ENCODE measurements around the gene MSH5.
A peak's percentile ranks its signal among the peaks of the same experiment; 100 is the strongest.

MSH5 gene

GRCh38 chr6:31739639-31740396 lies at the start of gene MSH5:
MSH5 (plus strand) TSS chr6:31740005; CDS start chr6:31740467, 462 bp downstream.
- no peaks in the 10 kb centered on the region for H3K9me3 ChIP-seq (ENCODE audit: control insufficient read depth, insufficient read depth, low read length)
- peak within 1 kb of the TSS; percentile 93 for H3K9ac ChIP-seq (ENCODE audit: low read depth, low read length)
- H3K4me1 ChIP-seq (ENCODE audit: control insufficient read depth, insufficient read depth, low read length), result peaks cover 14% of the 10 kb centered on the region
- H3K4me3 ChIP-seq (ENCODE audit: low read depth, low read length), result peak within 1 kb of the TSS; percentile 85
- H3K27me3 ChIP-seq (ENCODE audit: control insufficient read depth, insufficient read depth, low read length), result no peaks in the 10 kb centered on the region
- H3K36me3 ChIP-seq (ENCODE audit: control insufficient read depth, insufficient read depth, low read length), result peaks cover 8% of the 10 kb centered on the region

- Histone ChIP-seq H3K4me3 (ENCODE audit: low read depth, low read length) (no peak overlapping the region), H3K36me3 (ENCODE audit: control insufficient read depth, insufficient read depth, low read length) (peaks cover 32% of the 10 kb centered on the region), H3K4me1 (ENCODE audit: control insufficient read depth, insufficient read depth, low read length) (peaks cover 2% of the 10 kb centered on the region), H3K9ac (ENCODE audit: low read depth, low read length) (no peak overlapping the region), H3K9me3 (ENCODE audit: control insufficient read depth, insufficient read depth, low read length) (no peaks in the 10 kb centered on the region), H3K27me3 (ENCODE audit: control insufficient read depth, insufficient read depth, low read length) (no peaks in the 10 kb centered on the region)
Measured at GRCh38 chr6:31690231-31691077, 49.4 kb upstream of the MSH5 start.

GRCh38 chr6:31691078-31691463 lies 48.7 kb upstream of the MSH5 start:
- no peak overlapping the region for H3K9ac ChIP-seq (ENCODE audit: low read depth, low read length)
- H3K36me3 ChIP-seq (ENCODE audit: control insufficient read depth, insufficient read depth, low read length), result peaks cover 32% of the 10 kb centered on the region
- no peaks in the 10 kb centered on the region for H3K27me3 ChIP-seq (ENCODE audit: control insufficient read depth, insufficient read depth, low read length)
- no peaks in the 10 kb centered on the region for H3K9me3 ChIP-seq (ENCODE audit: control insufficient read depth, insufficient read depth, low read length)
- peaks cover 2% of the 10 kb centered on the region for H3K4me1 ChIP-seq (ENCODE audit: control insufficient read depth, insufficient read depth, low read length)
- H3K4me3 ChIP-seq (ENCODE audit: low read depth, low read length), result no peak overlapping the region

GRCh38 chr6:31691564-31692108 lies 48.2 kb upstream of the MSH5 start:
- H3K9me3 ChIP-seq (ENCODE audit: control insufficient read depth, insufficient read depth, low read length), result no peaks in the 10 kb centered on the region
- no peak overlapping the region for H3K9ac ChIP-seq (ENCODE audit: low read depth, low read length)
- peaks cover 33% of the 10 kb centered on the region for H3K36me3 ChIP-seq (ENCODE audit: control insufficient read depth, insufficient read depth, low read length)
- no peaks in the 10 kb centered on the region for H3K27me3 ChIP-seq (ENCODE audit: control insufficient read depth, insufficient read depth, low read length)
- H3K4me3 ChIP-seq (ENCODE audit: low read depth, low read length), result no peak overlapping the region
- H3K4me1 ChIP-seq (ENCODE audit: control insufficient read depth, insufficient read depth, low read length), result peaks cover 2% of the 10 kb centered on the region

GRCh38 chr6:31692353-31692752 lies 47.5 kb upstream of the MSH5 start:
- peaks cover 34% of the 10 kb centered on the region for H3K36me3 ChIP-seq (ENCODE audit: control insufficient read depth, insufficient read depth, low read length)
- H3K4me3 ChIP-seq (ENCODE audit: low read depth, low read length), result no peak overlapping the region
- H3K27me3 ChIP-seq (ENCODE audit: control insufficient read depth, insufficient read depth, low read length), result no peaks in the 10 kb centered on the region
- H3K4me1 ChIP-seq (ENCODE audit: control insufficient read depth, insufficient read depth, low read length), result peaks cover 2% of the 10 kb centered on the region
- no peak overlapping the region for H3K9ac ChIP-seq (ENCODE audit: low read depth, low read length)
- H3K9me3 ChIP-seq (ENCODE audit: control insufficient read depth, insufficient read depth, low read length), result no peaks in the 10 kb centered on the region

- H3K9me3 ChIP-seq (ENCODE audit: control insufficient read depth, insufficient read depth, low read length), result no peaks in the 10 kb centered on the region
- H3K36me3 ChIP-seq (ENCODE audit: control insufficient read depth, insufficient read depth, low read length), result peaks cover 28% of the 10 kb centered on the region
- H3K9ac ChIP-seq (ENCODE audit: low read depth, low read length), result no peak overlapping the region
- H3K4me3 ChIP-seq (ENCODE audit: low read depth, low read length), result no peak overlapping the region
- H3K4me1 ChIP-seq (ENCODE audit: control insufficient read depth, insufficient read depth, low read length), result peaks cover 2% of the 10 kb centered on the region
- H3K27me3 ChIP-seq (ENCODE audit: control insufficient read depth, insufficient read depth, low read length), result no peaks in the 10 kb centered on the region
Measured at GRCh38 chr6:31692886-31693285, 46.9 kb upstream of the MSH5 start.

- Histone ChIP-seq H3K4me1 (ENCODE audit: control insufficient read depth, insufficient read depth, low read length) (peaks cover 2% of the 10 kb centered on the region), H3K9me3 (ENCODE audit: control insufficient read depth, insufficient read depth, low read length) (no peaks in the 10 kb centered on the region), H3K36me3 (ENCODE audit: control insufficient read depth, insufficient read depth, low read length) (peaks cover 27% of the 10 kb centered on the region), H3K9ac (ENCODE audit: low read depth, low read length) (no peak overlapping the region), H3K27me3 (ENCODE audit: control insufficient read depth, insufficient read depth, low read length) (no peaks in the 10 kb centered on the region), H3K4me3 (ENCODE audit: low read depth, low read length) (no peak overlapping the region)
Measured at GRCh38 chr6:31693535-31693934, 46.3 kb upstream of the MSH5 start.

- no peak overlapping the region for H3K9ac ChIP-seq (ENCODE audit: low read depth, low read length)
- peaks cover 16% of the 10 kb centered on the region for H3K36me3 ChIP-seq (ENCODE audit: control insufficient read depth, insufficient read depth, low read length)
- H3K27me3 ChIP-seq (ENCODE audit: control insufficient read depth, insufficient read depth, low read length), result no peaks in the 10 kb centered on the region
- H3K4me1 ChIP-seq (ENCODE audit: control insufficient read depth, insufficient read depth, low read length), result peaks cover 2% of the 10 kb centered on the region
- H3K4me3 ChIP-seq (ENCODE audit: low read depth, low read length), result no peak overlapping the region
- no peaks in the 10 kb centered on the region for H3K9me3 ChIP-seq (ENCODE audit: control insufficient read depth, insufficient read depth, low read length)
Measured at GRCh38 chr6:31697555-31697954, 42.2 kb upstream of the MSH5 start.

- H3K9me3 ChIP-seq (ENCODE audit: control insufficient read depth, insufficient read depth, low read length), result no peaks in the 10 kb centered on the region
- peaks cover 2% of the 10 kb centered on the region for H3K4me1 ChIP-seq (ENCODE audit: control insufficient read depth, insufficient read depth, low read length)
- H3K9ac ChIP-seq (ENCODE audit: low read depth, low read length), result no peak overlapping the region
- no peak overlapping the region for H3K4me3 ChIP-seq (ENCODE audit: low read depth, low read length)
- H3K27me3 ChIP-seq (ENCODE audit: control insufficient read depth, insufficient read depth, low read length), result no peaks in the 10 kb centered on the region
- H3K36me3 ChIP-seq (ENCODE audit: control insufficient read depth, insufficient read depth, low read length), result peaks cover 12% of the 10 kb centered on the region
Measured at GRCh38 chr6:31700740-31701401, 38.9 kb upstream of the MSH5 start.

GRCh38 chr6:31701666-31702404 lies 38.0 kb upstream of the MSH5 start:
- Histone ChIP-seq H3K4me3 (ENCODE audit: low read depth, low read length) (peak overlapping the region; percentile 95), H3K36me3 (ENCODE audit: control insufficient read depth, insufficient read depth, low read length) (peaks cover 9% of the 10 kb centered on the region), H3K4me1 (ENCODE audit: control insufficient read depth, insufficient read depth, low read length) (peaks cover 2% of the 10 kb centered on the region), H3K9ac (ENCODE audit: low read depth, low read length) (peak overlapping the region; percentile 90), H3K9me3 (ENCODE audit: control insufficient read depth, insufficient read depth, low read length) (no peaks in the 10 kb centered on the region), H3K27me3 (ENCODE audit: control insufficient read depth, insufficient read depth, low read length) (no peaks in the 10 kb centered on the region)

GRCh38 chr6:31702405-31702818 lies 37.4 kb upstream of the MSH5 start:
- Histone ChIP-seq H3K9me3 (ENCODE audit: control insufficient read depth, insufficient read depth, low read length) (no peaks in the 10 kb centered on the region), H3K4me3 (ENCODE audit: low read depth, low read length) (peak overlapping the region; percentile 95), H3K4me1 (ENCODE audit: control insufficient read depth, insufficient read depth, low read length) (peaks cover 2% of the 10 kb centered on the region), H3K9ac (ENCODE audit: low read depth, low read length) (peak overlapping the region; percentile 90), H3K36me3 (ENCODE audit: control insufficient read depth, insufficient read depth, low read length) (peaks cover 7% of the 10 kb centered on the region), H3K27me3 (ENCODE audit: control insufficient read depth, insufficient read depth, low read length) (no peaks in the 10 kb centered on the region)

Measured in iPS-15b (cell line).